AG10803 (cell line): ENCODE measurements around the gene CFAP20DC.
"Not testable (repeated sequence)": the region's sequence is repeated elsewhere in the genome, so short reads cannot be mapped to it uniquely, and the experiment has no call there.

Experiments used
- DNase-seq: peaks from one replicate; pipeline ENCODE4 v3.0.0; 2010; ENCODE audit warnings: low read depth
- H3K4me3 ChIP-seq: 2 replicates; pipeline ENCODE4 v1.5.1; 2011; ENCODE audit warnings: mild to moderate bottlenecking, low read length, control low read depth
- TF ChIP-seq, protein P1 (sequence below): conservative IDR thresholded peaks from 2 replicates; pipeline ENCODE4 v1.5.1; 2011; ENCODE audit warnings: mild to moderate bottlenecking, low read length, control low read depth, inconsistent platforms

CFAP20DC gene

GRCh38 chr3:58833491-58833890, 216.3 kb downstream of the CFAP20DC start:
- H3K4me3 ChIP-seq, result no peak overlapping the region
- TF ChIP-seq, protein P1, sequence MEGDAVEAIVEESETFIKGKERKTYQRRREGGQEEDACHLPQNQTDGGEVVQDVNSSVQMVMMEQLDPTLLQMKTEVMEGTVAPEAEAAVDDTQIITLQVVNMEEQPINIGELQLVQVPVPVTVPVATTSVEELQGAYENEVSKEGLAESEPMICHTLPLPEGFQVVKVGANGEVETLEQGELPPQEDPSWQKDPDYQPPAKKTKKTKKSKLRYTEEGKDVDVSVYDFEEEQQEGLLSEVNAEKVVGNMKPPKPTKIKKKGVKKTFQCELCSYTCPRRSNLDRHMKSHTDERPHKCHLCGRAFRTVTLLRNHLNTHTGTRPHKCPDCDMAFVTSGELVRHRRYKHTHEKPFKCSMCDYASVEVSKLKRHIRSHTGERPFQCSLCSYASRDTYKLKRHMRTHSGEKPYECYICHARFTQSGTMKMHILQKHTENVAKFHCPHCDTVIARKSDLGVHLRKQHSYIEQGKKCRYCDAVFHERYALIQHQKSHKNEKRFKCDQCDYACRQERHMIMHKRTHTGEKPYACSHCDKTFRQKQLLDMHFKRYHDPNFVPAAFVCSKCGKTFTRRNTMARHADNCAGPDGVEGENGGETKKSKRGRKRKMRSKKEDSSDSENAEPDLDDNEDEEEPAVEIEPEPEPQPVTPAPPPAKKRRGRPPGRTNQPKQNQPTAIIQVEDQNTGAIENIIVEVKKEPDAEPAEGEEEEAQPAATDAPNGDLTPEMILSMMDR, result no peak
- DNase-seq, result peak; percentile 54

GRCh38 chr3:58829321-58830000, 220.4 kb downstream of the CFAP20DC start:
- TF ChIP-seq, protein P1, result no peak
- no peak overlapping the region for H3K4me3 ChIP-seq
- peak; percentile 7 for DNase-seq

- no peak overlapping the region for H3K4me3 ChIP-seq
- TF ChIP-seq, protein P1, result no peak
Measured at GRCh38 chr3:58824777-58825176, 225.0 kb downstream of the CFAP20DC start.

DNA sequence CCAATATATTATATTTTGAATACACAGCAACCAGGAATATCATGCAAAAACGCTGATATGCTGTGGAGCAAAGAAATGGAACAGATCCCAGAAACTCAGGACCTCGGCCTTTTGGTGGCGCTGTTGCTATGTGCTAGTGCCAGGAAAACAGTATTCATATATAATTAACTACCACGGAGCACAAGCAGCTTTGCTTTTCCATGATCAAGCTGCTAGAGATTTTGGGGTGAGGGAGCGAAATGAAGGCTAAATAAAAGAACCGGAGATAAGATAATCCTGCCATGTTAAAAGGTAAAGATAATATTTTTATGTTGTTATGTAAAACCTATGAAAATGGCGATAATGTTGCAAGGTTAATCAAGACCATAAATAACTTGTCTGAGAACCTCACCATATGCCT, 225.5 kb downstream of the CFAP20DC start:
- TF ChIP-seq, protein P1, result peak; percentile 86
- peak; percentile 66 for DNase-seq
- no peak overlapping the region for H3K4me3 ChIP-seq

More at GRCh38 chr3:58824777-58825176, 225.0 kb downstream of the CFAP20DC start:
- no peak for DNase-seq

GRCh38 chr3:58806551-58807244, 243.1 kb downstream of the CFAP20DC start:
- not testable (repeated sequence) for DNase-seq, H3K4me3 ChIP-seq

DNA sequence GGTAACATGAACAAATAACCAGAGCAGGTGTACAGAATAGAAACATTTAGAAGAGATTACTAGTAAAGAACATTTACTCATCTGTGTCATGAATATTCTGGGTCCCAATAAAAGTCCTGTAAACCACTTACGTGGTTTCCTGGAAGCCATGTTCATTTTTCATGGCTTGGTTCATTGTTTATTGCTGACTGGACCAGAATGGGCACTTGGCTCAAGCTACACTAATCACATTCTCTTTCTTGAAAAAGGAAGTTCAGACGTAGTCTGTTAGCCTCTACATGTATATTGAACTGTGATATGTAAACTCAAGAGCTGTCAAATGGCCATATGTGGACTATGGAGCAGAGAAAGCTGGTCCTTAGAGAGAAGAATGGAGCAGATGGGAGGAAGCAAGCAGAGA, 244.9 kb downstream of the CFAP20DC start:
- no peak overlapping the region for H3K4me3 ChIP-seq
- TF ChIP-seq, protein P1, result no peak
- DNase-seq, result no peak

- DNase-seq, result no peak
- TF ChIP-seq, protein P1, result no peak
- H3K4me3 ChIP-seq, result no peak overlapping the region
Measured at GRCh38 chr3:58801541-58801940, 248.3 kb downstream of the CFAP20DC start.
